Measurements from ENCODE around the gene TEP1. TPM values are rescaled to one million over a fixed set of nuclear protein-coding genes. Genes with fewer than 3 reads are reported as not detected.

Gene TEP1
- total RNA-seq, 1 donor from 2014 or later, result 9.7 TPM

GRCh38 chr14:20427231-20428009 lies 14.1 kb upstream of the TEP1 start:
- no peak for DNase-seq
- H3K27me3 ChIP-seq (ENCODE audit: low read depth), result no peaks in the 10 kb centered on the region
- H3K27ac ChIP-seq (replicated peaks), result peak overlapping the region; percentile 31
- TF ChIP-seq CTCF (IDR thresholded peaks at IDR 0.05; ENCODE audit: borderline replicate concordance), result no peak
- H3K36me3 ChIP-seq, result no peaks in the 10 kb centered on the region
- no peaks in the 10 kb centered on the region for H3K9me3 ChIP-seq (replicated peaks)
- intact Hi-C loops (cut with micrococcal nuclease), result no loop called here
- H3K4me1 ChIP-seq, result peaks cover 8% of the 10 kb centered on the region
- H3K4me3 ChIP-seq, result no peak overlapping the region

- Histone ChIP-seq H3K4me1 (no peaks in the 10 kb centered on the region), H3K27me3 (ENCODE audit: low read depth) (no peaks in the 10 kb centered on the region), H3K9me3 (replicated peaks) (no peaks in the 10 kb centered on the region), H3K27ac (replicated peaks) (no peak overlapping the region), H3K36me3 (no peaks in the 10 kb centered on the region), H3K4me3 (no peak overlapping the region)
- DNase-seq, result no peak
- intact Hi-C loops (cut with micrococcal nuclease), result no loop called here
- TF ChIP-seq CTCF (IDR thresholded peaks at IDR 0.05; ENCODE audit: borderline replicate concordance), result no peak
Observed at GRCh38 chr14:20424851-20425250, 11.6 kb upstream of the TEP1 start.

GRCh38 chr14:20422886-20423285 lies 9.6 kb upstream of the TEP1 start:
- Histone ChIP-seq H3K36me3 (no peaks in the 10 kb centered on the region), H3K4me1 (peaks cover 7% of the 10 kb centered on the region), H3K4me3 (no peak overlapping the region), H3K27ac (replicated peaks) (no peak overlapping the region), H3K27me3 (ENCODE audit: low read depth) (no peaks in the 10 kb centered on the region), H3K9me3 (replicated peaks) (no peaks in the 10 kb centered on the region)
- no peak for DNase-seq
- no peak for TF ChIP-seq CTCF (IDR thresholded peaks at IDR 0.05; ENCODE audit: borderline replicate concordance)
- intact Hi-C loops (cut with micrococcal nuclease), result no loop called here

GRCh38 chr14:20421267-20421666 lies 8.0 kb upstream of the TEP1 start:
- no peak overlapping the region for H3K4me3 ChIP-seq
- intact Hi-C loops (cut with micrococcal nuclease), result no loop called here
- no peak for DNase-seq
- H3K9me3 ChIP-seq (replicated peaks), result no peaks in the 10 kb centered on the region
- H3K27ac ChIP-seq (replicated peaks), result no peak overlapping the region
- no peaks in the 10 kb centered on the region for H3K27me3 ChIP-seq (ENCODE audit: low read depth)
- no peaks in the 10 kb centered on the region for H3K36me3 ChIP-seq
- no peak for TF ChIP-seq CTCF (IDR thresholded peaks at IDR 0.05; ENCODE audit: borderline replicate concordance)
- peaks cover 7% of the 10 kb centered on the region for H3K4me1 ChIP-seq

- no peak for DNase-seq
- Histone ChIP-seq H3K9me3 (replicated peaks) (no peaks in the 10 kb centered on the region), H3K27ac (replicated peaks) (no peak overlapping the region), H3K4me1 (peaks cover 7% of the 10 kb centered on the region), H3K36me3 (no peaks in the 10 kb centered on the region), H3K27me3 (ENCODE audit: low read depth) (no peaks in the 10 kb centered on the region), H3K4me3 (no peak overlapping the region)
- TF ChIP-seq CTCF (IDR thresholded peaks at IDR 0.05; ENCODE audit: borderline replicate concordance), result no peak
- intact Hi-C loops (cut with micrococcal nuclease), result loop anchor here (10.0 kb wide), 1 partner anchor 185 kb away; no protein-coding TSS in a partner anchor
Observed at GRCh38 chr14:20419419-20419818, 6.1 kb upstream of the TEP1 start.
